Central memory CD8-positive, alpha-beta T cell (primary cell): Measurements from ENCODE around the gene ZEB2.
A peak's percentile ranks its signal among the peaks of the same experiment; 100 is the strongest.

Experiments used
- ATAC-seq: fragments of 150-1000 bp; cut with Tn5 transposase; replicated peaks from 2 replicates; pipeline ENCODE4 v1.10.0; 2022; ENCODE audit warnings: mild to moderate bottlenecking, moderate FRiP score, moderate number of reproducible peaks; ENCODE audit not compliant: poor library complexity, severe bottlenecking; ENCODE audit errors: extremely low read depth
- DNase-seq, 2 donors: peaks; one replicate each; pipeline ENCODE4 v3.0.0; 2021; ENCODE audit warnings: low spot score in 2 of 2
- H3K27ac Mint-ChIP-seq: one replicate; pipeline ENCODE4 v1.8.0; 2022; ENCODE audit warnings: low read depth, mild to moderate bottlenecking, moderate library complexity, mixed read lengths
- H3K27me3 Mint-ChIP-seq: one replicate; pipeline ENCODE4 v1.8.0; 2022; ENCODE audit warnings: mixed read lengths
- H3K36me3 Mint-ChIP-seq: one replicate; pipeline ENCODE4 v1.8.0; 2022; ENCODE audit warnings: mild to moderate bottlenecking, moderate library complexity, mixed read lengths; ENCODE audit not compliant: insufficient read depth
- H3K4me1 Mint-ChIP-seq: one replicate; pipeline ENCODE4 v1.8.0; 2022; ENCODE audit warnings: mixed read lengths
- H3K4me3 Mint-ChIP-seq: one replicate; pipeline ENCODE4 v1.8.0; 2022; ENCODE audit warnings: mild to moderate bottlenecking, moderate library complexity, mixed read lengths
- H3K9me3 Mint-ChIP-seq: one replicate; pipeline ENCODE4 v1.8.0; 2022; ENCODE audit warnings: mixed read lengths

Gene ZEB2

GRCh38 chr2:144516411-144516980 lies 3.4 kb downstream of the ZEB2 start:
- H3K9me3 Mint-ChIP-seq: no peaks in the 10 kb centered on the region
- DNase-seq: no peak
- no peak overlapping the region for H3K4me3 Mint-ChIP-seq
- ATAC-seq: no peak
- no peak overlapping the region for H3K27ac Mint-ChIP-seq
- peaks cover 57% of the 10 kb centered on the region for H3K4me1 Mint-ChIP-seq
- H3K27me3 Mint-ChIP-seq: no peaks in the 10 kb centered on the region
- peaks cover 47% of the 10 kb centered on the region for H3K36me3 Mint-ChIP-seq

- no peak overlapping the region for H3K27ac Mint-ChIP-seq
- peaks cover 2% of the 10 kb centered on the region for H3K27me3 Mint-ChIP-seq
- H3K36me3 Mint-ChIP-seq: peaks cover 53% of the 10 kb centered on the region
- peaks cover 61% of the 10 kb centered on the region for H3K4me1 Mint-ChIP-seq
- no peak overlapping the region for H3K4me3 Mint-ChIP-seq
- no peaks in the 10 kb centered on the region for H3K9me3 Mint-ChIP-seq
- peak in 1 of 2 donors; percentile 65 for DNase-seq
- peak; percentile 13 for ATAC-seq
Observed at GRCh38 chr2:144515696-144516410, 4.1 kb downstream of the ZEB2 start.

GRCh38 chr2:144515099-144515695 lies 4.7 kb downstream of the ZEB2 start:
- DNase-seq: no peak
- Mint-ChIP-seq H3K4me3 (no peak overlapping the region), H3K27me3 (peaks cover 8% of the 10 kb centered on the region), H3K4me1 (peaks cover 62% of the 10 kb centered on the region), H3K36me3 (peaks cover 60% of the 10 kb centered on the region), H3K9me3 (peaks cover 6% of the 10 kb centered on the region), H3K27ac (no peak overlapping the region)
- ATAC-seq: no peak

- H3K27ac Mint-ChIP-seq: no peak overlapping the region
- ATAC-seq (no peak), DNase-seq (no peak)
- peaks cover 64% of the 10 kb centered on the region for H3K4me1 Mint-ChIP-seq
- H3K9me3 Mint-ChIP-seq: peaks cover 6% of the 10 kb centered on the region
- no peak overlapping the region for H3K4me3 Mint-ChIP-seq
- peaks cover 10% of the 10 kb centered on the region for H3K27me3 Mint-ChIP-seq
- H3K36me3 Mint-ChIP-seq: peaks cover 64% of the 10 kb centered on the region
Observed at GRCh38 chr2:144514616-144515091, 5.3 kb downstream of the ZEB2 start.

- Mint-ChIP-seq H3K36me3 (peaks cover 73% of the 10 kb centered on the region), H3K4me1 (peaks cover 75% of the 10 kb centered on the region), H3K27me3 (peaks cover 10% of the 10 kb centered on the region), H3K9me3 (peaks cover 6% of the 10 kb centered on the region), H3K4me3 (no peak overlapping the region), H3K27ac (no peak overlapping the region)
- ATAC-seq (no peak), DNase-seq (peak in 1 of 2 donors; percentile 43)
Observed at GRCh38 chr2:144513388-144514101, 6.4 kb downstream of the ZEB2 start.

GRCh38 chr2:144512891-144513351 lies 7.0 kb downstream of the ZEB2 start:
- DNase-seq (no peak), ATAC-seq (no peak)
- Mint-ChIP-seq H3K4me1 (peaks cover 82% of the 10 kb centered on the region), H3K4me3 (no peak overlapping the region), H3K36me3 (peaks cover 79% of the 10 kb centered on the region), H3K27me3 (peaks cover 10% of the 10 kb centered on the region), H3K9me3 (peaks cover 6% of the 10 kb centered on the region), H3K27ac (no peak overlapping the region)

- no peak overlapping the region for H3K4me3 Mint-ChIP-seq
- DNase-seq (no peak), ATAC-seq (no peak)
- peaks cover 6% of the 10 kb centered on the region for H3K9me3 Mint-ChIP-seq
- peaks cover 10% of the 10 kb centered on the region for H3K27me3 Mint-ChIP-seq
- no peak overlapping the region for H3K27ac Mint-ChIP-seq
- peaks cover 86% of the 10 kb centered on the region for H3K4me1 Mint-ChIP-seq
- H3K36me3 Mint-ChIP-seq: peaks cover 84% of the 10 kb centered on the region
Observed at GRCh38 chr2:144512470-144512869, 7.4 kb downstream of the ZEB2 start.

- peaks cover 6% of the 10 kb centered on the region for H3K9me3 Mint-ChIP-seq
- peaks cover 88% of the 10 kb centered on the region for H3K36me3 Mint-ChIP-seq
- H3K4me1 Mint-ChIP-seq: peaks cover 87% of the 10 kb centered on the region
- ATAC-seq (no peak), DNase-seq (no peak)
- H3K4me3 Mint-ChIP-seq: no peak overlapping the region
- no peak overlapping the region for H3K27ac Mint-ChIP-seq
- H3K27me3 Mint-ChIP-seq: peaks cover 10% of the 10 kb centered on the region
Observed at GRCh38 chr2:144511937-144512336, 8.0 kb downstream of the ZEB2 start.

- Mint-ChIP-seq H3K27ac (no peak overlapping the region), H3K36me3 (peaks cover 87% of the 10 kb centered on the region), H3K4me3 (no peak overlapping the region), H3K9me3 (peaks cover 6% of the 10 kb centered on the region), H3K27me3 (peaks cover 10% of the 10 kb centered on the region), H3K4me1 (peaks cover 89% of the 10 kb centered on the region)
- DNase-seq (no peak), ATAC-seq (no peak)
Observed at GRCh38 chr2:144511226-144511810, 8.6 kb downstream of the ZEB2 start.

- Mint-ChIP-seq H3K27ac (no peak overlapping the region), H3K4me3 (no peak overlapping the region), H3K9me3 (peaks cover 6% of the 10 kb centered on the region), H3K4me1 (peaks cover 93% of the 10 kb centered on the region), H3K36me3 (peaks cover 82% of the 10 kb centered on the region), H3K27me3 (peaks cover 10% of the 10 kb centered on the region)
- peak; percentile 80 for ATAC-seq
- peak in 1 of 2 donors; percentile 76 for DNase-seq
Observed at GRCh38 chr2:144510294-144510991, 9.5 kb downstream of the ZEB2 start.

GRCh38 chr2:144509879-144510221 lies 10.1 kb downstream of the ZEB2 start:
- Mint-ChIP-seq H3K27me3 (peaks cover 10% of the 10 kb centered on the region), H3K27ac (no peak overlapping the region), H3K36me3 (peaks cover 83% of the 10 kb centered on the region), H3K4me3 (no peak overlapping the region), H3K4me1 (peaks cover 93% of the 10 kb centered on the region), H3K9me3 (peaks cover 6% of the 10 kb centered on the region)
- no peak for DNase-seq
- no peak for ATAC-seq
